GM20000 (cell line): ENCODE results near the gene TICRR.

ENCODE experiments used
- DNase-seq: peaks from one replicate; pipeline ENCODE4 v3.0.0; 2012; ENCODE audit warnings: low spot score
- TF ChIP-seq, protein P1 (sequence below): IDR thresholded peaks from 2 replicates; pipeline ENCODE4 v1.5.1; 2012; ENCODE audit warnings: mild to moderate bottlenecking, control low read depth; ENCODE audit errors: extremely low read depth, missing control alignments

TICRR gene, protein sequence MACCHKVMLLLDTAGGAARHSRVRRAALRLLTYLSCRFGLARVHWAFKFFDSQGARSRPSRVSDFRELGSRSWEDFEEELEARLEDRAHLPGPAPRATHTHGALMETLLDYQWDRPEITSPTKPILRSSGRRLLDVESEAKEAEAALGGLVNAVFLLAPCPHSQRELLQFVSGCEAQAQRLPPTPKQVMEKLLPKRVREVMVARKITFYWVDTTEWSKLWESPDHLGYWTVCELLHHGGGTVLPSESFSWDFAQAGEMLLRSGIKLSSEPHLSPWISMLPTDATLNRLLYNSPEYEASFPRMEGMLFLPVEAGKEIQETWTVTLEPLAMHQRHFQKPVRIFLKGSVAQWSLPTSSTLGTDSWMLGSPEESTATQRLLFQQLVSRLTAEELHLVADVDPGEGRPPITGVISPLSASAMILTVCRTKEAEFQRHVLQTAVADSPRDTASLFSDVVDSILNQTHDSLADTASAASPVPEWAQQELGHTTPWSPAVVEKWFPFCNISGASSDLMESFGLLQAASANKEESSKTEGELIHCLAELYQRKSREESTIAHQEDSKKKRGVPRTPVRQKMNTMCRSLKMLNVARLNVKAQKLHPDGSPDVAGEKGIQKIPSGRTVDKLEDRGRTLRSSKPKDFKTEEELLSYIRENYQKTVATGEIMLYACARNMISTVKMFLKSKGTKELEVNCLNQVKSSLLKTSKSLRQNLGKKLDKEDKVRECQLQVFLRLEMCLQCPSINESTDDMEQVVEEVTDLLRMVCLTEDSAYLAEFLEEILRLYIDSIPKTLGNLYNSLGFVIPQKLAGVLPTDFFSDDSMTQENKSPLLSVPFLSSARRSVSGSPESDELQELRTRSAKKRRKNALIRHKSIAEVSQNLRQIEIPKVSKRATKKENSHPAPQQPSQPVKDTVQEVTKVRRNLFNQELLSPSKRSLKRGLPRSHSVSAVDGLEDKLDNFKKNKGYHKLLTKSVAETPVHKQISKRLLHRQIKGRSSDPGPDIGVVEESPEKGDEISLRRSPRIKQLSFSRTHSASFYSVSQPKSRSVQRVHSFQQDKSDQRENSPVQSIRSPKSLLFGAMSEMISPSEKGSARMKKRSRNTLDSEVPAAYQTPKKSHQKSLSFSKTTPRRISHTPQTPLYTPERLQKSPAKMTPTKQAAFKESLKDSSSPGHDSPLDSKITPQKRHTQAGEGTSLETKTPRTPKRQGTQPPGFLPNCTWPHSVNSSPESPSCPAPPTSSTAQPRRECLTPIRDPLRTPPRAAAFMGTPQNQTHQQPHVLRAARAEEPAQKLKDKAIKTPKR (N-terminal part only)

DNA sequence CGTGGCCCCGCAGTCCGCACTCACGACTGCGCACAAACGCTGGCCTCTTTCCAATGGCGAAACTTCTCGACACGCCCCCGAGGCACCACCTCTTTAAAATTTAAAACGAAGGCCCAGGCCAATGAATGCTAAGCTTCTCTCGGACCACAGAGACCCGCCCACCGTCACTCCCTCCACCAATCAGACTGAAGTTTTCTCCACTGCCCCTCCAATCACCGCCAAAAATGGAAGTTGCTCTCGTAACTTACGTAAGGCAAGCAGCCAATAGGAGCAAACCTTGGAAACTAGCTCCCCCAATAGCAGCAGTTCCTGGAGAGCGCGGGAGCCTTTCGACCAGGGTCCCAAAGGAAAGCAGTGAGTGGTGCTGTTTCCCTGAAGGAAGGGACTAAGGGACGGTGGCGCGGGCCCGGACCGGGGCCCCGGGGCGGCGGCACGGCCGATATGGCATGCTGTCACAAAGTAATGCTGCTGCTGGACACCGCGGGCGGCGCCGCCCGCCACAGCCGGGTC, at the start of gene TICRR:
Gene TICRR, plus strand, starts transcription at position 324 of the 510 bp plus-strand sequence. Its CDS starts 118 bp downstream, at position 442.
- DNase-seq: peak; percentile 95
- TF ChIP-seq, protein P1, sequence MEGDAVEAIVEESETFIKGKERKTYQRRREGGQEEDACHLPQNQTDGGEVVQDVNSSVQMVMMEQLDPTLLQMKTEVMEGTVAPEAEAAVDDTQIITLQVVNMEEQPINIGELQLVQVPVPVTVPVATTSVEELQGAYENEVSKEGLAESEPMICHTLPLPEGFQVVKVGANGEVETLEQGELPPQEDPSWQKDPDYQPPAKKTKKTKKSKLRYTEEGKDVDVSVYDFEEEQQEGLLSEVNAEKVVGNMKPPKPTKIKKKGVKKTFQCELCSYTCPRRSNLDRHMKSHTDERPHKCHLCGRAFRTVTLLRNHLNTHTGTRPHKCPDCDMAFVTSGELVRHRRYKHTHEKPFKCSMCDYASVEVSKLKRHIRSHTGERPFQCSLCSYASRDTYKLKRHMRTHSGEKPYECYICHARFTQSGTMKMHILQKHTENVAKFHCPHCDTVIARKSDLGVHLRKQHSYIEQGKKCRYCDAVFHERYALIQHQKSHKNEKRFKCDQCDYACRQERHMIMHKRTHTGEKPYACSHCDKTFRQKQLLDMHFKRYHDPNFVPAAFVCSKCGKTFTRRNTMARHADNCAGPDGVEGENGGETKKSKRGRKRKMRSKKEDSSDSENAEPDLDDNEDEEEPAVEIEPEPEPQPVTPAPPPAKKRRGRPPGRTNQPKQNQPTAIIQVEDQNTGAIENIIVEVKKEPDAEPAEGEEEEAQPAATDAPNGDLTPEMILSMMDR: no peak

DNA sequence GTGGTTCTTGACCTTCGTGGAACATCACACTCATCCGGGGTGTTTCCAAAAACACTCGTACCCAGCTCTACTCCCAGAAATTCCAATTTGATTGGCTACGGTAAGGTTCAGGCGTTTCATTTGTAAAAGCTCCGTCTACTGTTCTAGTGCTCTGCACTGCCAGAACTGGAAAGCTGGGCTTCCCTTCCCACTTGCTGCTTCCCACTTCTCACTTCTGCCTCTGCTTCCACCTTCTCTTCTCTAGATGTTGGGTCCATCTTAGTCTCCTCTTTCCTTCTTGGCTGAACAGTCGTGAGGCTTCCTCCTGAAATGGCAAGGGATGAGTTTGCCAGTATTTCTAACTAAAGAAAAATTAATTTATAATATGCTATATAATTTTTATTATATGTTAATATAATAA, 49.1 kb upstream of the TICRR start:
- TF ChIP-seq, protein P1: no peak
- DNase-seq: no peak

DNA sequence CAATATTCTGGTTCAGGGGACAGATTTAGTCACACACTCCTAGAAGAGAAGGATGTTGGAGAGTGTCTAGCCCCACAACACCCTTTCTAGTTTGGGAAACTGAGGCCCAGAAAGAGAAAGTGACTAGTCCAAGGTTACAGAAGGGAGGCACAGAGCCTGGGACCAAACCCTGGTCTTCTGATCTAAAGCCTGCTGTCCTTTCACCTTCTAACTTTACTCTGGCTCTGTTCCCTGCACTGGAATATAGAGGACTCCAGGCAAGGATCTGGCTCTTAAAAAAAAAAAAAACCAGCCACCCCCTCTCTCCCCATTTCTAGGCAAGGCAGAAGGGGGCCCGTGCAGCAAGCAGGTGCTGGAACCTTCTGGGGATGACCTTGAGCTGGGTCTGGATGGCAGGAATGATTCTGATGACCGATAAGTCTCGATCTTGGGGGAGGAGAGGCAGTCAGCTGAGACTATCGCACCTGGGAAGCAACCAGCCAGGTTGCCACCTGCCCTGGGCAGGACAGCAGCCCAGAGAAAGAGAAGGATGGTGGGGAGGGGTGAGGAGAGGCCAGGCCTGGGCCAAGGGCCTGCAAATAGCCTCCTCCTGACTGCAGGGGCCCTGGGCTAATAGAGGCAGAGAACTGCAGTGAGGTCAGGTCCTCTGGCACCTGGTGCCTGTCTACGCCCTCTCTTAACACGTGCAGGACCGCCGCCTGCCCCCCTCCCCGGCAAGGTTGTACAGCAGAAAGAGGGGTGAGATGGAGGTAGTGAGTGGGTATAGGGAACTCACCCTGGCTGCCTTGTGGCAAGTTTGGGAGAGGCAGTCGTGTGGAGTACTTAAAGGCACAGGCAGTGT, 48.4 kb upstream of the TICRR start:
- TF ChIP-seq, protein P1: no peak
- DNase-seq: no peak

DNA sequence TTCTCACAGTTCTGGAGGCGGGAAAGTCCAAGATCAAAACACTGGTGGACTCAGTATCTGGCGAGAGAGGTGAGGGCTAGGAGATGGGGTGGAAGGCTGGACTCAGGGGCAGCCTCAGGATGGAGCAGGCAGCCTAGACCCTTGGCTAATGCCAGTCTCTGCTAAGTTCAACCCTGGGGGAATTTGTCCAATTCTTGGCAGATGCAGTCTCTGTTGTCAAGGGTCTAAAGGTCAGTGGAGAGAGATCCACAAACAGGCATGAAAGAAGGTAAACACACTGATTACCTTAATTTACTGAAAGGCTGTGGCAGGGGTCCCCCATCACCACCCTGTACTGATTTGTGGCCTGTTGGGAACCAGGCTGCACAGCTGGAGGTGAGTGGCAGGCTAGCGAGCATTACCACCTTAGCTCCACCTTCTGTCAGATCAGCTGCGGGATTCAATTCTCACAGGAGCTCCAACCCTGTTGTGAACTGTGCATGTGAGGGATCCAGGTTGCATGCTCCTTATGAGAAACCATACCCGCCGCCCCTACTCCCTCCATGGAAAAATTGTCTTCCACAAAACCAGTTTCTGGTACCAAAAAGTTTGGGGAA, 46.4 kb upstream of the TICRR start:
- DNase-seq: no peak
- TF ChIP-seq, protein P1: no peak

DNA sequence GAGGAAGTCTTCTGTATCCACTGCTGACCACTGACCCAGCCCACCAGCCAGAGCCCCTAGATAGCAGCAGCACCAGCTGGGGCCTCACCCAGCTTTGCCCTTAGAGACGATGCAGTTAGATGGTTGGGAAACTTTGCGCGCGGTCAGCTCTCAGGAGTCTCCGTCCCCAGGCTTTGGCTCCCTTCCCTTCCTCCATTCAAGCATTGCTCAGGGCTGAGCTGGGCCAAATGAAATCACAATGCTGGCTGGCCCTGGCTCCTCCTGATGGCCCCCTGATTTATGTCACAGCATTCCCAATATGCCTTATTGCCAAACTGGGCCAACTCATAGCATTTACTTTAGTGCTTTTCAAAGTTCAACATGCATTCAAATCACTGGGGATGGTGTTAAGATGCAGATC, 44.3 kb upstream of the TICRR start:
- TF ChIP-seq, protein P1: no peak
- no peak for DNase-seq

DNA sequence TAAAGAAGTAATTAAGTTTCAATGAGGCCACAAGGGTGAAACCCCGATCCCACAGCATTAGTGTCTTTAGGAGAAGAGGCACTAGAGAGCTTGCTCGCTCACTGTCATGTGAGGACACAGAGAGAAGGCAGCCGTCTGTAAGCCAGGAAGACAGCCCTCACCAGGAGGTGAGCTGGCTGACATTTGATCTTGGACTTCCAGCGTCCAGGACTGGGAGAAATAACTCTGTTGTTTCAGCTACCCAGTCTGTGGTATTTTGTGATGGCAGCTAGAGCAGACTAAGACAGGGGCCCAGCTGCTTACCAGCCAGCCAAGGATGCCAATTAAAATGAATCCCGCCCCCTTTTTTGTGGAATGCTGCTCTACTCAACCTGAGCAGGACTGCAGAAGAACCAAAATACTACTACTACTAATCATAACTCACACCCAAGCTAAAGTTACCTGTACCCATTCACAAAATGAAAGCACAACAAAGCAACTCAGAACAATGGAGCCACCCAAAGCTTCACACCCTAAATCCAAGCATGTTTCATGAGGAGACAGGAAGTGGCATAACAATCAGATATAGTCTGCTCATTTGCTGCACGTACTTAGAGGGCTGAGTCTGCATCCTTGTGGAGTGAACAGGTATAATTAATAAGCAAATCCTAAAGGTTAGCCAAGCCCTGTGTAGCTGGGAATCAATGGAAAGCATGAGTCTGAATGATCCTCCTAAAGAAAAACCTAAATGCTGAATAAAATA, 43.3 kb upstream of the TICRR start:
- TF ChIP-seq, protein P1: no peak
- no peak for DNase-seq
